ENCODE measurements around the gene CEACAM8.

- TF ChIP-seq PAX5 (IDR thresholded peaks at IDR 0.05; ENCODE audit: insufficient read depth, low read length, severe bottlenecking) (no peak), POLR2A (IDR thresholded peaks at IDR 0.05; ENCODE audit: low read depth, low read length) (no peak)
Observed at GRCh38 chr19:42569193-42569592, 25.5 kb downstream of the CEACAM8 start.

All from GM12891 (cell line).